HG02763 (cell line): ENCODE results near the gene PSMB7.

ENCODE experiments used
- ATAC-seq: cut with Tn5 transposase; IDR thresholded peaks from one replicate; pipeline ENCODE4 v1.9.1; 2021; ENCODE audit warnings: mild to moderate bottlenecking, moderate library complexity; ENCODE audit not compliant: unreplicated experiment

PSMB7 gene

DNA sequence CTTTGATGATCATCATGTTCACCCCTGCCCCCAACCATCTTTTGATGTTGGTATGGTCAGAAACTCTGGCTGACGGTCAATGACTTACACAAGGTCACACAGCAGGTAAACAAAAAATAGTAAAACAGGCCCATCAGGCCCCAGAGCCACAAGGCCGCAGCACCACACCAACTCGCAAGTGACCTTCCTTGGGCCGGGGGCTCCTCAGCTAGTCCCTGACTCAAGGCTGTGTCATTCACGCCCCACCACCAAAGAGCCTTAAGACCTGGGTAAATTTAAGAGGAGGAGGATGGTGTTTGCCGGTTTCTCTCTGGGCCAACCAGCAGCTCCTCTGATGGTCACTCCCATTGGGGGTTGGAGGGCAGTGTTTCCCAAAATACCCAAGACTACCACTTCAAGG, 55.8 kb downstream of the PSMB7 start:
- ATAC-seq = no peak

- no peak for ATAC-seq
Observed at GRCh38 chr9:124358631-124359030, 56.6 kb downstream of the PSMB7 start.

GRCh38 chr9:124357721-124358361, 57.4 kb downstream of the PSMB7 start:
- ATAC-seq = no peak

DNA sequence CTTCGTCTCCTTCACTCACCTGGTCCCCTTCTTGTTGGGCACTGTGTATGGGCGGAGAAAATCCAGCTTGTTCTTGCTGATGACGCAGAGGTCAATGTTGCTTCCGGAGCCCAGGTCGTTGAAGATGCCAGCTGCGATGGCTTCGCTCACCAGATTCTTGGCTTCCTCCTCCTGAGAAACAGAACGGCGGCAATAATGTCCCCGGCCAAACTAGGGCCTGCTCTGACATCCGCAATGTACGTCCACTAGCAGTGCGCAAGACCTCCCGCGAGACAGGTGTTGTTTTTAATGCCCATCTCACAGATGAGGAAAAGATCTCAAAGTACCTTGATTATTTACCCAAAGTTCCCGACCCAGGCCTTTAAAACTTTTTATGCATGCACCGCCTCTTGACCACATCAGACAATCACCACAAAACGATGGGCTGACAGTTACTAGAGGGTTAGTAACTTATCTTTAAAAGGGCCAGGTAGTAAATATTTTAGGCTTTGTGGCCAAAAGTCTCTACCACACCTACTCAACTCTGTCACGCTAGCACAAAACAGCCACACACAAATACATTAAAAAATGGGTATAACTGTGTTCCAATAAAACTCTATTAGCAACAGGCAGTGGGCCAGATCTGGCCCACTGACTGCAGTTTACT, 58.4 kb downstream of the PSMB7 start:
- ATAC-seq = no peak

DNA sequence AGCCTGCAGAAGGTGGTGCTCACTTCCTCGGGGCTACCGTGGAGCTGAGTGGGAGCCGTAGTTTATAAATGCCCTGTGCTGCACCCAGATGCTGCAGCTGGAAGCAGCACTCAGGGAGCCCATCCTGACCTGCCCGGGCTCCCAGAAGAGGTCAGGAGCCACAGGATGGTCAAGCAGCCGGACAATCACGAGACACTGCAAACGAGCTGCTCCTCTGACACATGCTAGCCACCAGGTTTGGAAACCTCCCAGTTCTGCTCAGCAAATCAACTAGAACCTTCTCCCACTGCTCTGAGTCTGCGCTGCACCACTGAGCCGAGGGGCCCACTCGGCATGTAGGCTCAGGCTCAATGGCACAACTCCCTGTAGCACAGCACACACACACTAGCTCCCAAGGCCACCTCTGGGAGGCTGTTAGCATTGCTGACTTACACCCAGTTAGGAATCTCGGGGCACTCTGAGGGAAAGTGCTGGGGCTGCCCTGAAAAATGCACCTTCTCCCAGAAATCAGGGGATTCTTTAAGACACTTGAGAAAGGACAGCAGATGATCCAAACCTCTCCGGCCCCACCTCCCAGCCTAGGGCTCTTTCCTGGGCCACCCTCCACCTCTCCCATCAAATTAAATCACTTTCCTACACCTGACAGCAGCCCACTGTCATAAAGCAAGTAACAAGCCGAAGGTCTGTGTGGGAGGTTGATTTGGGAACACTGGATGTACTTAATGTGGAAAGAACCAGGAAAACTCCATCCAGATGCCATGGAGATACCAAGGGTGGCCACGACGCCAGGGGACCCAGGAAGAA, 59.1 kb downstream of the PSMB7 start:
- no peak for ATAC-seq

GRCh38 chr9:124355039-124355940, 60.0 kb downstream of the PSMB7 start:
- no peak for ATAC-seq

DNA sequence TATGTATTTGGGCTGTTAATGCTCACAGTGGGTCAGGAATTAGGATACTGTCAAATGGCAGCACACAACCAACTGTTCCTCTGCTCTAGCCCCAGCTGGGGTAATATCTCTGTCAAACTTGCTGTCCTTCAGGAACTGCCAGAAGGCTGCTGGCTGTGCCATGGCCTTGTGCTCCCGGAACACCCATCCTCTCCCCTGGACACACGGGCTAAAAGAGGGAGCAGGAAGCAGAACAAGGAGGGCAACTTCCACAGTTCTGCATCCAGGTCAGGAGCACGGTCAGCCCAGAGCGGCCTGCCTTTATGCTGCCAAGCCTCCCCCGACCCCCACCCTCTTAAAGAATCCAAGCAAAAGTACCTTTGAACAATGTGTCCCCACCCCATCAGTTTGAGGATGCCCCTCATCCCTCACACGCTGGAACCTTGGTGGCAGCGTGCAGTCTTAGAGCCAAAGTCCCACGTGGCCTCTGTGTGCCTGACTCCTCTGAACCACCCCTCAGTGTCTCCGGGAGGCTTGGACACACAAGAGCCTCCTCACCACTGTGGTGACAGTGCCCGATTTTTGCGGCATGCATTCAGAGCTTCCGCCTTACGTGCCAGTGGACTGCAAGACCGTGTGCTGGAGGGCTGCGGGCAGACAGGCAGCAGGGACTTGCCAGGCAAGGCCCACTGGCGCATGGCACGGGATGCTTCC, 60.8 kb downstream of the PSMB7 start:
- no peak for ATAC-seq

- no peak for ATAC-seq
Observed at GRCh38 chr9:124353811-124354274, 61.4 kb downstream of the PSMB7 start.

- ATAC-seq = no peak
Observed at GRCh38 chr9:124353166-124353768, 62.0 kb downstream of the PSMB7 start.

GRCh38 chr9:124352616-124353015, 62.6 kb downstream of the PSMB7 start:
- ATAC-seq = no peak

DNA sequence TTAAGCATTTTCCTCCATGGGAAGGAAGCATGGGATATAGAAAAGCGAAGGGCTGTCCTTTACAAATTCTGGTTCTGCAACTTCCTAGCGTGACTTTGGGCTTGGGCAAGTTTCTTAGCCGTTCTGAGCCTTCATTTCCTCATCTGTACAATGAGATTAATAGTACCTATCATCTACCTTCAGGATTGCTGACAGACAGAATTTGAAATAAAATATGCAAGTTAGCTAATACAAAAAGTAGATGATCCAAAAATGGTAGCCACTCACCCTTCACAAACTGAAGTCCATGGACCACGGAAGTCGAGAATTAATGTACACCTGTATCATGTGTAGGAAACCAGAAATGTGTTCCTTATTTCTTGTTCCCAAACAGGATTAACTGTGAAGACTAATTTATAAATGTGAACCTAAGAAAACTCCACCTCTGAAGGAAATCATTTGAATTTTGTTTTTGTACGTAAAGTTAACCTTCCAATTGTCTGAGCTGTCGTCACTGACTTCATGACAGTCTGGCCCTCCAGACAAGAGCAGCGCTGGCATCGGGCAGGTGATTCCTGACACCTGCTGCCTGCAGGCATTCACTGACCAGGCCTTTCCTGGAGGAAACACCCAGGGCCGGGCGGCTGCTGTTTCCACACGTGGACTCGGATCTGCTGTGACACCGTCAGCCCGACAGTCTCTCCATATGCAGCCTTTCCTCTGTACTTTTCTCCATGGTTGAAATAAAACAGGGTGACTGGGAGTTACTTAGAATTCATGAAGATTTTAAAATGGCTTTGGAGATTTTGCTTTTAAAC, 63.4 kb downstream of the PSMB7 start:
- no peak for ATAC-seq

GRCh38 chr9:124350494-124351263, 64.6 kb downstream of the PSMB7 start:
- ATAC-seq = no peak

GRCh38 chr9:124349675-124350493, 65.4 kb downstream of the PSMB7 start:
- ATAC-seq = no peak

DNA sequence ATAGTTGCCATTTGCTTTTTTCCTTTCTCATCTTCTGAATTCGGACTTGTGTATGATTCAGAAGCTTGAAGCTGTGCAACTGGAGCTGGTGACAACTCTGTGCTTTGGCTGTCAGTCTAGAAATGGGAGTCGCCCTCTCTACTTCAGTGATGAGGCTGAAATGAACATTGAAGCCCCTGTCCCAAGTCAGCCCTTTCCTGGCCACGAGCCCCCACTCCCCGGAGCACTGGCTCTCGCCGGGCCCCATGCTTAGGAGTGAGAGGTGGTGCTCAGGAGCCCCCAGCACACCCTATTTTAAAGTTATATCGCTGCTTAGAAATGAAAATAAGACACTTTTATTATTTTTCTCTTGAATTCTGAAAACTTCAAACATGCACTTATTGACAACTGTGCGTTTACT, 66.0 kb downstream of the PSMB7 start:
- no peak for ATAC-seq

DNA sequence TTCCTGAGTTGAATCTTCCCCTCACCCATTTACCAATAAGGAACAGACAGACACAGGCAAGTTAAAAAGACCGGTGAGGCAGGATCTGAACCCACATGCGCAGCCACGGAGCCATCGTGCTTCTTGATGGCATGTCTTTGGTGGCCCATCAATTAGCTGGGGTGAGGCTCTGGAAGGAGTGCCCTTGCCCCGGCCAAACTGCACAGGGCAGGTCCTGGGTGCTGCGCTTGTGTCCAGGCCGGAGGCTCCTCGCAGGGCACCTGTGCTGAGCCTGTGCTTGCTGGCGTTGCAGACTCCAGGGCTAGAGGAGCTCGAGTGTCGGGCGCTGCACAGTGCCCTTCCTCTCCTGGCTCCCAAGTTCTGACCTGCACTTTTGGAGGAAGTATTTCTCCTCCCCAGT, 66.4 kb downstream of the PSMB7 start:
- no peak for ATAC-seq

DNA sequence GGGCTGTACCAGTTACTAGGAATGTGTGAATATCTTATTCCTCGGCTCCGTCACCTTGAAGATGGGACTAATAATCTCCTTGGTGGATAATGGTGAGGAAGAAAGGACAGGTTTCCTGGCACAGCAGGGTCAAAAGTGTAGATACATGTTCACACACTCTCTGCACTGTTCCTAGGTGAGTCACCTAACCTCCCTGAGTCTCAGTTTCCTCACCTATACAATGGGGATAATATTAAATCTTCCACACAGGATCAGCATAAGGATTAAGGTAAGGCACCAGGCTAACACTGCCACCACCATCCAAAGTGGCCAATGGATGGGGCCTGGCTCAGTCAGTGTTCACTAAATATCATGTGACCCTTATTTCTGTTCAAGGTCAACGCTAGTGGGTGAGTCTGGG, 66.9 kb downstream of the PSMB7 start:
- ATAC-seq = no peak

DNA sequence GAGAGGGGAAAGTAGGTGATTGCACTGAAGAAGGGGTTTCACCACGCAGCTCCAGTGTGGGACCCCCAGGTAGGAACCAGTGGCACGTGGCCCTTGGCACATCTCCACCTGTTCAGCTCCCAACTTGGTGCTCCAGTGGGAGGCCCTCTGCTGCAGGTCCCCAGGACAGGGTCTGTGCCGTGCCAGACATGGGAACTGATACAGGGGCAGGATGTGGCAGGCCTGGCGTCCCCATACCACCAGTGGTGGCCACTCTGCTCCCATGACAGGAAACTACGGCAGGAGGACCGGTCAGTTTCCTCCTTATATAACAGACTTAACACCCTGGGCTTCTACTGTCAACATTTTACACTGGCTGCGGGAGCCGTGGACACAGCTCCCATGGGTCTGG, 67.3 kb downstream of the PSMB7 start:
- no peak for ATAC-seq
